Measurements from ENCODE around the gene VTN.
A peak's percentile ranks its signal among the peaks of the same experiment; 100 is the strongest.
"Not testable (repeated sequence)": the region's sequence is repeated elsewhere in the genome, so short reads cannot be mapped to it uniquely, and the experiment has no call there.

Gene VTN

DNA sequence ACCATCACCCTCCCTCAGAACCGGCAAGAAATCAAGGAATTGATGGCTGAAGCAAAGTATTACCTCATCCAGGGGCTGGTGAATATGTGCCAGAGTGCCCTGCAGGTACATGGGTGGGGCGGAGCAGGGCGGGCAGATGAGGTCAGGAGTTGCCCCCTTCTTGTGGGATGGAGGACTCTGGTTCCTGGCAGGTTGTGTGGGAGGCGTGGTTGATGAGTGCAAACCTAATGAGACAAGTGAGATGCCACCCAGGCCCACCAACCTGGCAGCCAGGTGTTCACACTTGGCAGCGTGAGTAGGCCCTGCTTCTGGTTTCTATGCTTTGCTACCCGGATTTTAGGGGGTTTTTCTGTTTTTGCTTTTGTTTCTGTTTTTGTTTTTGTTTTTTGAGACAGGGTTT is 29.7 kb downstream of the VTN start:
- Mint-ChIP-seq H3K36me3 (ENCODE audit: low read depth) (peaks cover 30% of the 10 kb centered on the region), H3K27me3 (ENCODE audit: low read depth) (no peaks in the 10 kb centered on the region), H3K4me1 (peaks cover 25% of the 10 kb centered on the region), H3K4me3 (no peak overlapping the region), H3K27ac (no peak overlapping the region), H3K9me3 (no peaks in the 10 kb centered on the region)
- TF ChIP-seq, protein P1, sequence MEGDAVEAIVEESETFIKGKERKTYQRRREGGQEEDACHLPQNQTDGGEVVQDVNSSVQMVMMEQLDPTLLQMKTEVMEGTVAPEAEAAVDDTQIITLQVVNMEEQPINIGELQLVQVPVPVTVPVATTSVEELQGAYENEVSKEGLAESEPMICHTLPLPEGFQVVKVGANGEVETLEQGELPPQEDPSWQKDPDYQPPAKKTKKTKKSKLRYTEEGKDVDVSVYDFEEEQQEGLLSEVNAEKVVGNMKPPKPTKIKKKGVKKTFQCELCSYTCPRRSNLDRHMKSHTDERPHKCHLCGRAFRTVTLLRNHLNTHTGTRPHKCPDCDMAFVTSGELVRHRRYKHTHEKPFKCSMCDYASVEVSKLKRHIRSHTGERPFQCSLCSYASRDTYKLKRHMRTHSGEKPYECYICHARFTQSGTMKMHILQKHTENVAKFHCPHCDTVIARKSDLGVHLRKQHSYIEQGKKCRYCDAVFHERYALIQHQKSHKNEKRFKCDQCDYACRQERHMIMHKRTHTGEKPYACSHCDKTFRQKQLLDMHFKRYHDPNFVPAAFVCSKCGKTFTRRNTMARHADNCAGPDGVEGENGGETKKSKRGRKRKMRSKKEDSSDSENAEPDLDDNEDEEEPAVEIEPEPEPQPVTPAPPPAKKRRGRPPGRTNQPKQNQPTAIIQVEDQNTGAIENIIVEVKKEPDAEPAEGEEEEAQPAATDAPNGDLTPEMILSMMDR (IDR thresholded peaks at IDR 0.05; ENCODE audit: unreplicated experiment in 3 of 3), result no peak

- Mint-ChIP-seq H3K27ac (no peak overlapping the region), H3K9me3 (no peaks in the 10 kb centered on the region), H3K4me3 (peak overlapping the region in 2 of 3 experiments; percentile 29 to 55), H3K27me3 (ENCODE audit: low read depth) (no peaks in the 10 kb centered on the region), H3K36me3 (ENCODE audit: low read depth) (peaks cover 30% of the 10 kb centered on the region), H3K4me1 (peaks cover 34% of the 10 kb centered on the region)
- TF ChIP-seq, protein P1 (IDR thresholded peaks at IDR 0.05; ENCODE audit: unreplicated experiment in 3 of 3), result no peak
Measured at GRCh38 chr17:28339431-28339830, 30.7 kb downstream of the VTN start.

- Mint-ChIP-seq H3K36me3 (ENCODE audit: low read depth) (peaks cover 24% of the 10 kb centered on the region), H3K4me3 (peak overlapping the region; percentile 50 to 98 (median 67)), H3K4me1 (peaks cover 41% of the 10 kb centered on the region), H3K27ac (peak overlapping the region; percentile 24 to 66 (median 60))
- not testable (repeated sequence) for H3K9me3 Mint-ChIP-seq; H3K27me3 Mint-ChIP-seq (ENCODE audit: low read depth)
Measured at GRCh38 chr17:28338769-28339212, 31.3 kb downstream of the VTN start.

DNA sequence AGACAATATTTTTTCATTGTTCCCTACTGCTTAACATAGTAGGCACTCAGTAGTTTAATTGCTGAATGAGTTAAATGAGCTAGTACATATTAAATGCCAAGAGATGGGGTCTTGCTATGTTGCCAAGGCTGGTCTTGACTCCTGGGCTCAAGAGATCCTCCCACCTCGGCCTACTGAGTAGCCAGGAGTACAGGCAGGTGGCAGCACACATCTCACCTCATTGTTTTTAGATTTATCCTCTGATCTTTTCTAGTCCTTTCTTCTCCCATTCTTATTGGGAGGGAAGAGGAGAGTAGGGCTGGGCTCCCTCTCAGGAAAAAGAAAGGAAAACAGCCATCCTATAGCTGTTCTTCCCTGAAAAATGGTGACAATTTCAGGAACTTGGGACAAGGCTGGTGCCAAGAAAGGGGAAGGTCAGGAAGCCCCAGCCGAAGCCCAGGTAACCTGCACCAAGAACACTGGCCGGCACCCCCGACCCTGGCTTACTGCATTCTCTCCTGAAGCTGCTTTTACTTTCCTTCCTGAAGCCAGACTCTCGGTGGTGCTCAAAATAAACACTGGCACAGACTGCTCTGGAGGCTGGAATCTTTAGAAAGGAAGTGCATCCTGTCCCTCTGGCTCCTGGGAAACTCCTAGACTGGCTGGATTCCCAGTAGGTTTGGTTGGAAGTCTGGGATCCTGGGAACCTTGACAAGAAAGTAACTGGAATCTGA is 31.9 kb downstream of the VTN start:
- Mint-ChIP-seq H3K27me3 (ENCODE audit: low read depth) (no peaks in the 10 kb centered on the region), H3K9me3 (no peaks in the 10 kb centered on the region), H3K27ac (peak overlapping the region; percentile 60 to 79 (median 66)), H3K4me3 (peak overlapping the region; percentile 98 to 99 (median 99)), H3K4me1 (peaks cover 43% of the 10 kb centered on the region), H3K36me3 (ENCODE audit: low read depth) (peaks cover 21% of the 10 kb centered on the region)
- TF ChIP-seq, protein P1 (IDR thresholded peaks at IDR 0.05; ENCODE audit: unreplicated experiment in 3 of 3), result no peak

GRCh38 chr17:28335959-28336871 is 33.9 kb downstream of the VTN start:
- TF ChIP-seq, protein P1 (IDR thresholded peaks at IDR 0.05; ENCODE audit: unreplicated experiment in 3 of 3), result no peak
- peaks cover 48% of the 10 kb centered on the region for H3K4me1 Mint-ChIP-seq
- H3K36me3 Mint-ChIP-seq (ENCODE audit: low read depth), result peaks cover 12% of the 10 kb centered on the region
- no peaks in the 10 kb centered on the region for H3K27me3 Mint-ChIP-seq (ENCODE audit: low read depth)
- no peaks in the 10 kb centered on the region for H3K9me3 Mint-ChIP-seq
- peak overlapping the region; percentile 79 to 98 (median 97) for H3K27ac Mint-ChIP-seq
- peak overlapping the region; percentile 98 to 99 (median 99) for H3K4me3 Mint-ChIP-seq

DNA sequence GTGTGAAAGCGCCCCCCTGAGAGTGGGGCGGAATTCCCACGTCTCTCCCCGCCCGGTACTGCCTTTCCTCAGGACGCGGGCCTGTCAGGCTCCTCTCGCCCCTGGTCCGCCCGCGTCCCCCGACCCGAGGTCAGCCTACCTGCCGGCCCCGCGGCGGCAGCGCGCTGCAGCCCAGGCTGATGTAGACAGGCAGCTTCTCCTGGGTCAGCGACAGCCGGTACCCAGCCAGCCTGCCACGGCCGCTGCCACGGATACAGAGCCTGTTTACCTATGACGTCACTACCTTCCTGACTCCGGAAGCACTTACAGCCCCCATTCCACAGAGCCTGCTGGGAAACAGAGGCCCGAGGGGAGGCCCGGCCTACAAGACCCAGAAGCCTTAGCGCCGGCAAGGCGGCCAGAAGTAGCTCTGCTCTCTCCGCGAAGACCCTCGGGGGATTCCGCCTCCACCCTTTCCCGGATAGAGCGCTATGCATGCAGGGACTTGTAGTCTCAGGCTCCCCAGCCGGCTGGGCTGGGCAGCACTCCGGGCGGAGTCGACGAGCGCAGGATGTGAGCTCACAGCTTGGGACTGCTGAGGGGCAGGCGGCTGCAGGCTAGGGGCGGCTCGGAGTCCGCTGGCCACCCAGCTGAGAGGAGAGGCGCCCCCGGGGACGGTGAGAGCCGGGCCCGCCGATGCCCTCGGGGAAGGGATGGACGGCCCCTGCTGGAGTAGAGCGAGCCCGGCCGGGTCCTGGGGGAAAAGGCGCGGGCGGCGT is 34.7 kb downstream of the VTN start, which contains the start of the genes IFT20 and TNFAIP1:
IFT20 (minus strand) TSS at position 272 of the 758 bp plus-strand sequence. CDS start 3,487 bp downstream, outside the sequence.
TNFAIP1 (plus strand) TSS at position 561 of the 758 bp plus-strand sequence. CDS start 3,761 bp downstream, outside the sequence.
- H3K27ac Mint-ChIP-seq, result peak within 1 kb of the TSS; percentile 79 to 98 (median 97)
- H3K27me3 Mint-ChIP-seq (ENCODE audit: low read depth), result no peaks in the 10 kb centered on the region

More for the DNA sequence above, 34.7 kb downstream of the VTN start, which contains the start of the genes IFT20 and TNFAIP1:
- peak within 1 kb of the TSS; percentile 98 to 99 (median 99) for H3K4me3 Mint-ChIP-seq
- TF ChIP-seq, protein P1 (IDR thresholded peaks at IDR 0.05; ENCODE audit: unreplicated experiment in 3 of 3), result no peak
- peaks cover 48% of the 10 kb centered on the region for H3K4me1 Mint-ChIP-seq
- H3K36me3 Mint-ChIP-seq (ENCODE audit: low read depth), result peaks cover 8% of the 10 kb centered on the region
- H3K9me3 Mint-ChIP-seq, result no peaks in the 10 kb centered on the region
